IMR-90 (cell line): Measurements from ENCODE around the gene SNAPC1. TPM values are rescaled to one million over a fixed set of nuclear protein-coding genes. Genes with fewer than 3 reads are reported as not detected.

Experiments used
- ATAC-seq: fragments of 200-7000 bp; cut with Tn5 transposase; 2 replicates; pipeline ENCODE4 v1.9.1; 2020; ENCODE audit warnings: low read depth, mild to moderate bottlenecking, moderate library complexity
- BruUV-seq: library from RNA; stranded (reverse); fragments of 400-500 nt; replicated peaks from 2 replicates; lab custom pipeline; 2021; lab: Mats Ljungman, UMichigan
- CTCF ChIA-PET: fragments of 300-600 bp; formaldehyde crosslinking; extraction: SDS; loops from one replicate; lab custom pipeline; 2021; ENCODE audit warnings: antibody characterized with exemption; lab: Yijun Ruan, JAX
- POLR2A ChIA-PET: fragments of 300-600 bp; sonication (Branson Sonifier 250); formaldehyde crosslinking; loops from one replicate; lab custom pipeline; 2022; ENCODE audit warnings: antibody characterized with exemption; ENCODE audit not compliant: unreplicated experiment; lab: Charles Lee
- DNase-seq: peaks from one replicate; pipeline ENCODE4 v3.0.0; 2013
- H2AFZ ChIP-seq: replicated peaks from 2 replicates; pipeline ENCODE3; 2013; ENCODE audit warnings: low read length, mild to moderate bottlenecking; ENCODE audit not compliant: poor library complexity
- H2AK5ac ChIP-seq: 2 replicates; pipeline ENCODE4 v1.6.1; 2013; ENCODE audit warnings: low read depth, low read length, inconsistent platforms
- H2AK9ac ChIP-seq: replicated peaks from 2 replicates; pipeline ENCODE3; 2013; ENCODE audit warnings: mild to moderate bottlenecking, low read depth, low read length, moderate library complexity; ENCODE audit not compliant: poor library complexity
- H2BK120ac ChIP-seq: 2 replicates; pipeline ENCODE4 v1.6.1; 2013; ENCODE audit warnings: low read depth, low read length, inconsistent platforms
- H2BK15ac ChIP-seq: 3 replicates; pipeline ENCODE4 v1.6.1; 2013; ENCODE audit warnings: low read depth, low read length, inconsistent platforms
- H2BK20ac ChIP-seq: 2 replicates; pipeline ENCODE4 v1.6.1; 2013; ENCODE audit warnings: low read depth, mild to moderate bottlenecking, inconsistent platforms, low read length, moderate library complexity
- H2BK5ac ChIP-seq: 2 replicates; pipeline ENCODE4 v1.6.1; 2013; ENCODE audit warnings: mild to moderate bottlenecking, low read depth, low read length, inconsistent platforms; ENCODE audit not compliant: poor library complexity, severe bottlenecking
- H3K14ac ChIP-seq: replicated peaks from 2 replicates; pipeline ENCODE4 v1.6.1; 2013; ENCODE audit warnings: low read depth, low read length, inconsistent platforms
- H3K18ac ChIP-seq: 2 replicates; pipeline ENCODE4 v1.6.1; 2013; ENCODE audit warnings: low read depth, low read length, control low read depth
- H3K23ac ChIP-seq: 2 replicates; pipeline ENCODE4 v1.6.1; 2013; ENCODE audit warnings: low read depth, low read length, inconsistent platforms
- H3K27ac ChIP-seq: 2 replicates; pipeline ENCODE4 v1.5.1; 2013; ENCODE audit warnings: mild to moderate bottlenecking, control low read depth, low read length; ENCODE audit not compliant: insufficient read depth
- H3K27me3 ChIP-seq: 2 replicates; pipeline ENCODE4 v1.6.1; 2013; ENCODE audit warnings: low read length; ENCODE audit not compliant: control insufficient read depth, insufficient read depth
- H3K36me3 ChIP-seq: 2 replicates; pipeline ENCODE4 v1.6.1; 2013; ENCODE audit warnings: low read length, mixed read lengths; ENCODE audit not compliant: control insufficient read depth, insufficient read depth
- H3K4ac ChIP-seq: 2 replicates; pipeline ENCODE4 v1.6.1; 2013; ENCODE audit warnings: low read depth, low read length, inconsistent platforms
- H3K4me1 ChIP-seq: 2 replicates; pipeline ENCODE4 v1.6.1; 2013; ENCODE audit warnings: low read length, mixed read lengths; ENCODE audit not compliant: control insufficient read depth, insufficient read depth
- H3K4me2 ChIP-seq: 2 replicates; pipeline ENCODE4 v1.6.1; 2013; ENCODE audit warnings: low read depth, mild to moderate bottlenecking, control low read depth, low read length, moderate library complexity
- H3K4me3 ChIP-seq: 2 replicates; pipeline ENCODE4 v1.5.1; 2013; ENCODE audit warnings: low read depth, mild to moderate bottlenecking, control low read depth, low read length, moderate library complexity; ENCODE audit not compliant: insufficient read depth
- H3K56ac ChIP-seq: 2 replicates; pipeline ENCODE4 v1.6.1; 2013; ENCODE audit warnings: low read length, inconsistent platforms; ENCODE audit not compliant: insufficient read depth; ENCODE audit errors: extremely low read depth
- H3K79me1 ChIP-seq, 2 experiments: 2 replicates each; pipeline ENCODE4 v1.6.1; 2013; ENCODE audit warnings: low read length in 2 of 2, inconsistent platforms in 1 of 2, low read depth in 1 of 2
- H3K9ac ChIP-seq: 2 replicates; pipeline ENCODE4 v1.6.1; 2013; ENCODE audit warnings: low read depth, low read length, control low read depth
- H3K9me1 ChIP-seq: 2 replicates; pipeline ENCODE4 v1.6.1; 2013; ENCODE audit warnings: low read length, inconsistent platforms; ENCODE audit not compliant: insufficient read depth
- H3K9me3 ChIP-seq: 2 replicates; pipeline ENCODE4 v1.6.1; 2013; ENCODE audit warnings: low read length; ENCODE audit not compliant: control insufficient read depth, insufficient read depth
- H4K20me1 ChIP-seq: 2 replicates; pipeline ENCODE4 v1.6.1; 2013; ENCODE audit warnings: low read length, inconsistent platforms; ENCODE audit not compliant: insufficient read depth
- H4K5ac ChIP-seq: 2 replicates; pipeline ENCODE4 v1.6.1; 2013; ENCODE audit warnings: mild to moderate bottlenecking, low read depth, low read length, control low read depth
- H4K8ac ChIP-seq, 2 experiments: 2 replicates each; pipeline ENCODE4 v1.6.1; 2013; ENCODE audit warnings: low read depth in 2 of 2, low read length in 2 of 2, control low read depth in 1 of 2, inconsistent platforms in 1 of 2
- H4K91ac ChIP-seq: 2 replicates; pipeline ENCODE4 v1.6.1; 2013; ENCODE audit warnings: low read depth, low read length, inconsistent platforms; ENCODE audit not compliant: insufficient read depth
- BHLHE40 ChIP-seq: fragments of 150-350 bp; IDR thresholded peaks from 2 replicates; pipeline ENCODE4 v1.6.1; 2016; ENCODE audit warnings: mild to moderate bottlenecking, low read depth, low read length
- CEBPB ChIP-seq: IDR thresholded peaks from 2 replicates; pipeline ENCODE4 v1.6.1; 2012; ENCODE audit warnings: low read depth, low read length, improper control_type of control experiment
- CHD1 ChIP-seq: IDR thresholded peaks from 2 replicates; pipeline ENCODE4 v1.6.1; 2012; ENCODE audit warnings: low read depth, low read length, improper control_type of control experiment
- FOS ChIP-seq: fragments of 150-350 bp; IDR thresholded peaks from 2 replicates; pipeline ENCODE4 v1.6.1; 2016; ENCODE audit warnings: low read depth, low read length
- MAFK ChIP-seq: IDR thresholded peaks from 2 replicates; pipeline ENCODE4 v1.6.1; 2012; ENCODE audit warnings: low read depth, low read length, improper control_type of control experiment
- MAZ ChIP-seq: IDR thresholded peaks from 2 replicates; pipeline ENCODE4 v1.6.1; 2012; ENCODE audit warnings: low read depth, mild to moderate bottlenecking, low read length, improper control_type of control experiment, moderate library complexity, borderline replicate concordance
- MXI1 ChIP-seq: IDR thresholded peaks from 2 replicates; pipeline ENCODE4 v1.6.1; 2012; ENCODE audit warnings: low read depth, mild to moderate bottlenecking, low read length, moderate library complexity, borderline replicate concordance
- NFE2L2 ChIP-seq: fragments of 150-350 bp; IDR thresholded peaks from 2 replicates; pipeline ENCODE4 v1.6.1; 2016; ENCODE audit warnings: low read depth, mild to moderate bottlenecking, low read length
- POLR2A ChIP-seq: IDR thresholded peaks from 2 replicates; pipeline ENCODE4 v1.6.1; 2012; ENCODE audit warnings: mild to moderate bottlenecking, low read depth, low read length
- RAD21 ChIP-seq: IDR thresholded peaks from 2 replicates; pipeline ENCODE4 v1.6.1; 2012; ENCODE audit warnings: low read length, improper control_type of control experiment
- RCOR1 ChIP-seq: IDR thresholded peaks from 2 replicates; pipeline ENCODE4 v1.6.1; 2012; ENCODE audit warnings: mild to moderate bottlenecking, low read length, improper control_type of control experiment; ENCODE audit not compliant: insufficient replicate concordance
- RFX5 ChIP-seq: IDR thresholded peaks from 2 replicates; pipeline ENCODE4 v1.8.0; 2012; ENCODE audit warnings: low read depth, mild to moderate bottlenecking, low read length, moderate library complexity
- SMC3 ChIP-seq: fragments of 150-350 bp; IDR thresholded peaks from 2 replicates; pipeline ENCODE4 v1.6.1; 2016; ENCODE audit warnings: low read depth, mild to moderate bottlenecking, antibody characterized with exemption, low read length, moderate library complexity
- WGBS, 2 experiments: methylation state at CpG; one replicate each; pipeline versions ENCODE4 v1.1.5 to v1.1.7; 2013; ENCODE audit warnings: missing lambda C conversion rate in 2 of 2; ENCODE audit not compliant: insufficient read length in 1 of 2; ENCODE audit errors: extremely low coverage in 2 of 2; 5-methylcytosine and 5-hydroxymethylcytosine counted together
- dilution Hi-C: fragments of 300-500 bp; cut with HindIII; formaldehyde crosslinking; loops from one replicate; pipeline ENCODE4 v1.14.3; 2018; ENCODE audit warnings: low sequenced_read_pairs; ENCODE audit not compliant: unreplicated experiment
- in situ Hi-C: fragments of 300-500 bp; cut with MboI; formaldehyde crosslinking; loops from 3 replicates; pipeline ENCODE4 v1.14.3; 2019; ENCODE audit warnings: low sequenced_read_pairs, inconsistent platforms, mixed read lengths
- intact Hi-C: fragments of 100-400 bp; cut with micrococcal nuclease; formaldehyde crosslinking; loops from 2 replicates; pipeline ENCODE4 v1.10.0; 2022
- polyA plus RNA-seq, 3 experiments: library from polyadenylated mRNA; depleted of rRNA; stranded (reverse); fragments of >200 nt; gene quantifications; 2 replicates each; pipeline ENCODE4 v1.2.3, GENCODE V29; 2012; ENCODE audit warnings: low replicate concordance in 1 of 3
- total RNA-seq: library from RNA; depleted of rRNA; stranded (reverse); fragments of >200 nt; gene quantifications from 2 replicates; pipeline ENCODE4 v1.2.3, GENCODE V29; 2012
- TF ChIP-seq, protein P1 (sequence below): conservative IDR thresholded peaks from 2 replicates; pipeline ENCODE4 v1.5.1; 2012; ENCODE audit warnings: mild to moderate bottlenecking, low read depth, low read length, improper control_type of control experiment
- TF ChIP-seq, protein P2 (sequence below): fragments of 150-350 bp; IDR thresholded peaks from 2 replicates; pipeline ENCODE4 v1.6.1; 2016; ENCODE audit warnings: low read depth, mild to moderate bottlenecking, low read length, moderate library complexity, borderline replicate concordance
- TF ChIP-seq, protein P3 (sequence below): fragments of 150-350 bp; IDR thresholded peaks from 2 replicates; pipeline ENCODE4 v1.6.1; 2017; ENCODE audit warnings: mild to moderate bottlenecking, antibody characterized with exemption, low read length, low read depth

Gene SNAPC1
- total and polyA plus RNA-seq, 2 of the 4 experiments (the other 2 are of a cell fraction): 7.7 to 9.3 TPM

DNA sequence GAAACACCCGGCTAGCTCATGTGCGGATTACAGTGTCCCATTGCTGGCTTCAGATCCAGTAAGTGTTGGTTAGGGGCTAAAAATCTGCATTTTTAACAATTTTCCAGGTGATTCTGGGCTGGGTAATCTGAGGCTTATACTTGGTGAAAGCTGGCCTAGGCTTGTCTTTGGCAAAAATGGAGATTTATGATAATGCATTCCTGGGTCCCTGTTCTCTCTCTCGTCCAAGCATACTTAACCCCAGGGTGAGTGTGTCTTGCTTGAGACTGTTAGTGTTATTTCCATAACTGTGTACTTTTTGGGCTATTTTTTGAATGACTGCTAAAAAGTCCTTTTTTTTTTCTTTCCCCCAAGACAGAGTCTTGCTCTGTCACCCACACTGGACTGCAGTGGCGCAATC is 43.2 kb downstream of the SNAPC1 start:
- Histone ChIP-seq H2BK20ac (no peak overlapping the region), H3K23ac (no peak overlapping the region), H2AK5ac (no peak overlapping the region; the same call in 1 of the 2 replicates), H3K27ac (no peak overlapping the region), H3K4me1 (peaks cover 3% of the 10 kb centered on the region; the same call in 1 of the 2 replicates), H2AFZ (no peak overlapping the region), H3K4ac (no peak overlapping the region), H3K27me3 (no peaks in the 10 kb centered on the region), H2BK15ac (no peak overlapping the region), H3K18ac (no peak overlapping the region), H3K9me3 (no peaks in the 10 kb centered on the region), H2BK120ac (no peak overlapping the region), H3K4me3 (no peak overlapping the region), H2BK5ac (no peak overlapping the region), H3K9me1 (peaks cover 7% of the 10 kb centered on the region), H4K20me1 (no peaks in the 10 kb centered on the region), H3K56ac (no peak overlapping the region), H3K9ac (no peak overlapping the region), H3K14ac (no peak overlapping the region), H4K5ac (no peak overlapping the region), H3K4me2 (no peak overlapping the region), H4K91ac (no peak overlapping the region), H3K36me3 (no peaks in the 10 kb centered on the region), H4K8ac (no peak overlapping the region), H3K79me1 (no peaks in the 10 kb centered on the region), H2AK9ac (no peak overlapping the region)
- TF ChIP-seq RCOR1 (no peak), MAZ (no peak), SMC3 (no peak), CEBPB (no peak), BHLHE40 (no peak), NFE2L2 (no peak), POLR2A (no peak), MXI1 (no peak), MAFK (no peak), RAD21 (no peak), FOS (no peak), CHD1 (no peak), RFX5 (no peak)
- TF ChIP-seq, protein P1, sequence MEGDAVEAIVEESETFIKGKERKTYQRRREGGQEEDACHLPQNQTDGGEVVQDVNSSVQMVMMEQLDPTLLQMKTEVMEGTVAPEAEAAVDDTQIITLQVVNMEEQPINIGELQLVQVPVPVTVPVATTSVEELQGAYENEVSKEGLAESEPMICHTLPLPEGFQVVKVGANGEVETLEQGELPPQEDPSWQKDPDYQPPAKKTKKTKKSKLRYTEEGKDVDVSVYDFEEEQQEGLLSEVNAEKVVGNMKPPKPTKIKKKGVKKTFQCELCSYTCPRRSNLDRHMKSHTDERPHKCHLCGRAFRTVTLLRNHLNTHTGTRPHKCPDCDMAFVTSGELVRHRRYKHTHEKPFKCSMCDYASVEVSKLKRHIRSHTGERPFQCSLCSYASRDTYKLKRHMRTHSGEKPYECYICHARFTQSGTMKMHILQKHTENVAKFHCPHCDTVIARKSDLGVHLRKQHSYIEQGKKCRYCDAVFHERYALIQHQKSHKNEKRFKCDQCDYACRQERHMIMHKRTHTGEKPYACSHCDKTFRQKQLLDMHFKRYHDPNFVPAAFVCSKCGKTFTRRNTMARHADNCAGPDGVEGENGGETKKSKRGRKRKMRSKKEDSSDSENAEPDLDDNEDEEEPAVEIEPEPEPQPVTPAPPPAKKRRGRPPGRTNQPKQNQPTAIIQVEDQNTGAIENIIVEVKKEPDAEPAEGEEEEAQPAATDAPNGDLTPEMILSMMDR: no peak
- TF ChIP-seq, protein P2, sequence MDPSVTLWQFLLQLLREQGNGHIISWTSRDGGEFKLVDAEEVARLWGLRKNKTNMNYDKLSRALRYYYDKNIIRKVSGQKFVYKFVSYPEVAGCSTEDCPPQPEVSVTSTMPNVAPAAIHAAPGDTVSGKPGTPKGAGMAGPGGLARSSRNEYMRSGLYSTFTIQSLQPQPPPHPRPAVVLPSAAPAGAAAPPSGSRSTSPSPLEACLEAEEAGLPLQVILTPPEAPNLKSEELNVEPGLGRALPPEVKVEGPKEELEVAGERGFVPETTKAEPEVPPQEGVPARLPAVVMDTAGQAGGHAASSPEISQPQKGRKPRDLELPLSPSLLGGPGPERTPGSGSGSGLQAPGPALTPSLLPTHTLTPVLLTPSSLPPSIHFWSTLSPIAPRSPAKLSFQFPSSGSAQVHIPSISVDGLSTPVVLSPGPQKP: no peak
- TF ChIP-seq, protein P3, sequence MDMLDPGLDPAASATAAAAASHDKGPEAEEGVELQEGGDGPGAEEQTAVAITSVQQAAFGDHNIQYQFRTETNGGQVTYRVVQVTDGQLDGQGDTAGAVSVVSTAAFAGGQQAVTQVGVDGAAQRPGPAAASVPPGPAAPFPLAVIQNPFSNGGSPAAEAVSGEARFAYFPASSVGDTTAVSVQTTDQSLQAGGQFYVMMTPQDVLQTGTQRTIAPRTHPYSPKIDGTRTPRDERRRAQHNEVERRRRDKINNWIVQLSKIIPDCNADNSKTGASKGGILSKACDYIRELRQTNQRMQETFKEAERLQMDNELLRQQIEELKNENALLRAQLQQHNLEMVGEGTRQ: no peak
- CTCF ChIA-PET: interaction anchor here (0.6 kb wide), 1 partner anchor 18 kb away, joined by 3 read pairs; no protein-coding TSS in a partner anchor
- dilution Hi-C loops (no loop called here), intact Hi-C loops (no loop called here), in situ Hi-C loops (no loop called here)
- DNase-seq (no peak), ATAC-seq (no peak)
- POLR2A ChIA-PET: no interaction called here
- no TSS peak for BruUV-seq
- WGBS, 2 experiments: 100% methylated on average over 2 of the region's 4 CpGs; no CpG with 5 or more reads in 1 of the 2 experiments
